Germinal center (tissue), 1 donor: Measurements from ENCODE around the gene PRRT3.
"Not testable (repeated sequence)": the region's sequence is repeated elsewhere in the genome, so short reads cannot be mapped to it uniquely, and the experiment has no call there.

Experiments used
- DNase-seq: peaks from one replicate; pipeline ENCODE4 v3.0.0; 2012; ENCODE audit warnings: mixed read lengths, low spot score

Gene PRRT3

GRCh38 chr3:9898467-9899241 lies 53.6 kb downstream of the PRRT3 start:
- DNase-seq, result no peak

GRCh38 chr3:9897408-9898372 lies 54.5 kb downstream of the PRRT3 start:
- DNase-seq, result no peak

- not testable (repeated sequence) for DNase-seq
Observed at GRCh38 chr3:9896755-9897407, 55.3 kb downstream of the PRRT3 start.

GRCh38 chr3:9895715-9896114 lies 56.5 kb downstream of the PRRT3 start:
- not testable (repeated sequence) for DNase-seq
